H1 (cell line): Measurements from ENCODE around the gene LOXHD1. TPM values are rescaled to one million over a fixed set of nuclear protein-coding genes. Genes with fewer than 3 reads are reported as not detected.

ENCODE experiments used
- CTCF ChIA-PET: fragments of 300-600 bp; sonication (Branson Sonifier 250); formaldehyde crosslinking; loops from one replicate; lab custom pipeline; 2021; ENCODE audit not compliant: partially characterized antibody; lab: Charles Lee
- POLR2A ChIA-PET: fragments of 300-600 bp; sonication (Branson Sonifier 250); formaldehyde crosslinking; loops from one replicate; lab custom pipeline; 2021; ENCODE audit warnings: inconsistent platforms; ENCODE audit not compliant: partially characterized antibody; lab: Charles Lee
- DNase-seq, 2 experiments: peaks; one replicate each; pipeline versions ENCODE4 v3.0.0 to v3.0.0-alpha.2; 2010 to 2022; ENCODE audit warnings: low spot score in 2 of 2, low read depth in 1 of 2, mixed read lengths in 1 of 2
- FAIRE-seq: peaks from 2 replicates; lab custom pipeline; 2011; peaks lifted over from hg19 to GRCh38; lab: Jason Lieb, UNC
- H2AFZ ChIP-seq: 2 replicates; pipeline ENCODE4 v1.8.1; 2012; ENCODE audit warnings: low read length, inconsistent platforms
- H2AK5ac ChIP-seq: 2 replicates; pipeline ENCODE4 v1.6.1; 2013; ENCODE audit warnings: low read depth, low read length
- H2BK120ac ChIP-seq: replicated peaks from 2 replicates; pipeline ENCODE3; 2013; ENCODE audit warnings: low read depth, low read length, inconsistent platforms
- H2BK12ac ChIP-seq: 2 replicates; pipeline ENCODE4 v1.6.1; 2013; ENCODE audit warnings: low read depth, low read length
- H2BK15ac ChIP-seq: 2 replicates; pipeline ENCODE4 v1.6.1; 2013; ENCODE audit warnings: low read length
- H2BK20ac ChIP-seq: 2 replicates; pipeline ENCODE4 v1.6.1; 2013; ENCODE audit warnings: low read length
- H2BK5ac ChIP-seq: 2 replicates; pipeline ENCODE4 v1.6.1; 2013; ENCODE audit warnings: low read depth, low read length
- H3K14ac ChIP-seq: 2 replicates; pipeline ENCODE4 v1.6.1; 2013; ENCODE audit warnings: inconsistent platforms; ENCODE audit not compliant: insufficient read length
- H3K18ac ChIP-seq: 2 replicates; pipeline ENCODE4 v1.6.1; 2013; ENCODE audit warnings: low read length; ENCODE audit errors: extremely low read depth
- H3K23ac ChIP-seq: 2 replicates; pipeline ENCODE4 v1.6.1; 2013; ENCODE audit warnings: inconsistent platforms; ENCODE audit not compliant: insufficient read length
- H3K23me2 ChIP-seq: 2 replicates; pipeline ENCODE4 v1.6.1; 2013; ENCODE audit warnings: low read depth, low read length
- H3K27ac ChIP-seq: 2 replicates; pipeline ENCODE4 v1.6.1; 2011; ENCODE audit warnings: low read depth, low read length, inconsistent platforms
- H3K27me3 ChIP-seq, 4 experiments: replicated peaks in 1 of 4; 1 replicate in 1 of 4; 2 replicates in 3 of 4; pipeline versions ENCODE4 v1.6.1 to v1.8.1; 2011 to 2013; ENCODE audit warnings: low read length in 3 of 4, mild to moderate bottlenecking in 3 of 4, inconsistent platforms in 2 of 4, mixed read lengths in 2 of 4, moderate library complexity in 1 of 4; ENCODE audit not compliant: control insufficient read depth in 3 of 4, insufficient read depth in 3 of 4; ENCODE audit errors: extremely low read depth in 1 of 4
- H3K36me3 ChIP-seq, 4 experiments: 2 replicates each; pipeline versions ENCODE4 v1.6.1 to v1.8.1; 2011 to 2013; ENCODE audit warnings: mild to moderate bottlenecking in 4 of 4, low read length in 3 of 4, moderate library complexity in 2 of 4, control low read depth in 1 of 4, inconsistent platforms in 1 of 4; ENCODE audit not compliant: insufficient read depth in 4 of 4, control insufficient read depth in 2 of 4
- H3K4ac ChIP-seq: replicated peaks from 2 replicates; pipeline ENCODE3; 2013; ENCODE audit warnings: low read length, low read depth, mixed read lengths, inconsistent platforms; ENCODE audit not compliant: insufficient read length
- H3K4me1 ChIP-seq, 4 experiments: replicated peaks in 1 of 4; 1 replicate in 1 of 4; 2 replicates in 3 of 4; pipeline versions ENCODE4 v1.6.1 to v1.8.1; 2011 to 2013; ENCODE audit warnings: low read length in 3 of 4, inconsistent platforms in 2 of 4, mixed read lengths in 1 of 4; ENCODE audit not compliant: insufficient read depth in 4 of 4, control insufficient read depth in 3 of 4
- H3K4me2 ChIP-seq, 2 experiments: 2 replicates each; pipeline versions ENCODE4 v1.6.1 to v1.8.1; 2011 to 2013; ENCODE audit warnings: low read depth in 2 of 2, low read length in 2 of 2, control low read depth in 1 of 2, inconsistent platforms in 1 of 2, mild to moderate bottlenecking in 1 of 2; ENCODE audit not compliant: insufficient read depth in 1 of 2
- H3K4me3 ChIP-seq, 4 experiments: fragments of 200-600, 300-600 bp in 1 of 4; sonication (generic), shearing (Covaris generic), sonication (Bioruptor Twin) in 1 of 4; 2 replicates each; pipeline versions ENCODE4 v1.5.1 to v1.8.1; 2011 to 2016; ENCODE audit warnings: low read length in 4 of 4, low read depth in 3 of 4, control low read depth in 2 of 4, inconsistent platforms in 2 of 4, mild to moderate bottlenecking in 2 of 4, mixed read lengths in 1 of 4, moderate library complexity in 1 of 4; ENCODE audit not compliant: insufficient read depth in 2 of 4; ENCODE audit errors: extremely low read depth in 1 of 4
- H3K56ac ChIP-seq: replicated peaks from 2 replicates; pipeline ENCODE3; 2013; ENCODE audit warnings: low read depth, mild to moderate bottlenecking, mixed read lengths, low read length, inconsistent platforms; ENCODE audit not compliant: insufficient read length
- H3K79me1 ChIP-seq: 2 replicates; pipeline ENCODE4 v1.6.1; 2013; ENCODE audit warnings: low read depth, low read length, control low read depth
- H3K79me2 ChIP-seq, 2 experiments: 2 replicates each; pipeline versions ENCODE4 v1.6.1 to v1.8.1; 2012 to 2013; ENCODE audit warnings: low read length in 2 of 2, mild to moderate bottlenecking in 2 of 2, inconsistent platforms in 1 of 2; ENCODE audit not compliant: insufficient read depth in 2 of 2, control insufficient read depth in 1 of 2
- H3K9ac ChIP-seq, 4 experiments: replicated peaks in 1 of 4; 1 replicate in 1 of 4; 2 replicates in 3 of 4; pipeline versions ENCODE4 v1.6.1 to v1.8.1; 2011 to 2013; ENCODE audit warnings: low read depth in 3 of 4, low read length in 3 of 4, control low read depth in 2 of 4, mild to moderate bottlenecking in 2 of 4, moderate library complexity in 2 of 4, inconsistent platforms in 1 of 4; ENCODE audit errors: extremely low read depth in 1 of 4
- H3K9me3 ChIP-seq, 2 experiments: 2 replicates each; pipeline versions ENCODE4 v1.6.1 to v1.8.1; 2012 to 2013; ENCODE audit warnings: mild to moderate bottlenecking in 2 of 2, moderate library complexity in 2 of 2, control low read depth in 1 of 2, inconsistent platforms in 1 of 2, low read depth in 1 of 2, low read length in 1 of 2, mixed read lengths in 1 of 2; ENCODE audit not compliant: insufficient read depth in 2 of 2
- H4K20me1 ChIP-seq, 2 experiments: replicated peaks in 1 of 2; 2 replicates each; pipeline versions ENCODE3 to v1.8.1; 2011 to 2013; ENCODE audit warnings: inconsistent platforms in 2 of 2, low read length in 2 of 2, mild to moderate bottlenecking in 1 of 2; ENCODE audit not compliant: insufficient read depth in 2 of 2, control insufficient read depth in 1 of 2
- H4K5ac ChIP-seq: 2 replicates; pipeline ENCODE4 v1.6.1; 2013; ENCODE audit warnings: low read length, low read depth, mixed read lengths, inconsistent platforms; ENCODE audit not compliant: insufficient read length
- H4K8ac ChIP-seq: 2 replicates; pipeline ENCODE4 v1.8.0; 2013; ENCODE audit warnings: mild to moderate bottlenecking, moderate library complexity, low read length, inconsistent platforms; ENCODE audit not compliant: insufficient read depth; ENCODE audit errors: extremely low read depth
- H4K91ac ChIP-seq: replicated peaks from 2 replicates; pipeline ENCODE3; 2013; ENCODE audit warnings: low read length, mixed read lengths, inconsistent platforms; ENCODE audit not compliant: insufficient read length
- CEBPB ChIP-seq: IDR thresholded peaks from 2 replicates; pipeline ENCODE4 v1.6.1; 2012; ENCODE audit warnings: low read depth, low read length
- EP300 ChIP-seq, 2 experiments: IDR thresholded peaks; 1 replicate in 1 of 2; 2 replicates in 1 of 2; pipeline ENCODE4 v1.6.1; 2011 to 2012; ENCODE audit warnings: low read depth in 2 of 2, low read length in 2 of 2, mild to moderate bottlenecking in 2 of 2, borderline replicate concordance in 1 of 2, inconsistent platforms in 1 of 2, moderate library complexity in 1 of 2
- FOSL1 ChIP-seq: IDR thresholded peaks from 2 replicates; pipeline ENCODE4 v1.6.1; 2011; ENCODE audit warnings: mild to moderate bottlenecking, low read depth, low read length, moderate library complexity; ENCODE audit not compliant: insufficient read depth
- GABPA ChIP-seq: IDR thresholded peaks from 2 replicates; pipeline ENCODE4 v1.6.1; 2011; ENCODE audit warnings: mild to moderate bottlenecking, low read length, moderate library complexity, borderline replicate concordance; ENCODE audit not compliant: insufficient read depth
- HDAC2 ChIP-seq, 2 experiments: fragments of 300-600 bp in 1 of 2; sonication (generic) in 1 of 2; IDR thresholded peaks; 2 replicates each; pipeline ENCODE4 v1.6.1; 2011 to 2012; ENCODE audit warnings: low read depth in 2 of 2, low read length in 2 of 2, mild to moderate bottlenecking in 2 of 2, moderate library complexity in 2 of 2, borderline replicate concordance in 1 of 2, inconsistent platforms in 1 of 2
- POLR2AphosphoS5 ChIP-seq: IDR thresholded peaks from 2 replicates; pipeline ENCODE4 v1.6.1; 2011; ENCODE audit warnings: low read depth, low read length
- POU5F1 ChIP-seq: IDR thresholded peaks from 2 replicates; pipeline ENCODE4 v1.6.1; 2011; ENCODE audit warnings: low read depth, mild to moderate bottlenecking, low read length, moderate library complexity
- RAD21 ChIP-seq, 2 experiments: IDR thresholded peaks in 1 of 2; conservative IDR thresholded peaks in 1 of 2; 2 replicates each; pipeline ENCODE4 v1.6.1; 2011; ENCODE audit warnings: low read depth in 2 of 2, low read length in 2 of 2, improper control_type of control experiment in 1 of 2, inconsistent platforms in 1 of 2, mild to moderate bottlenecking in 1 of 2, moderate library complexity in 1 of 2
- TAF1 ChIP-seq: IDR thresholded peaks from 2 replicates; pipeline ENCODE4 v1.6.1; 2011; ENCODE audit warnings: mild to moderate bottlenecking, low read depth, low read length
- TAF7 ChIP-seq: optimal IDR thresholded peaks from 2 replicates; pipeline ENCODE3; 2011; ENCODE audit warnings: low read depth, mild to moderate bottlenecking, inconsistent platforms, low read length, moderate library complexity, borderline replicate concordance
- TBP ChIP-seq: IDR thresholded peaks from 2 replicates; pipeline ENCODE4 v1.6.1; 2011; ENCODE audit warnings: low read depth, low read length, improper control_type of control experiment
- WGBS, 2 experiments: shearing (Covaris generic) in 1 of 2; methylation state at CpG; one replicate each; pipeline versions ENCODE4 v1.1.6 to v1.1.7; 2013 to 2015; ENCODE audit warnings: low lambda C conversion rate in 2 of 2, mixed read lengths in 2 of 2, inconsistent platforms in 1 of 2, low coverage in 1 of 2, missing lambda C conversion rate in 1 of 2; ENCODE audit not compliant: insufficient replicate concordance in 2 of 2, insufficient coverage in 1 of 2, insufficient read length in 1 of 2; ENCODE audit errors: extremely low coverage in 1 of 2, missing lambda C conversion rate in 1 of 2; 5-methylcytosine and 5-hydroxymethylcytosine counted together
- polyA plus RNA-seq, 7 experiments: library from polyadenylated mRNA; depleted of rRNA in 3 of 7; stranded (reverse) in 5 of 7; unstranded in 2 of 7; fragments of >200 nt in 5 of 7; fragments of 200-250 nt in 2 of 7; gene quantifications; 1 replicate in 5 of 7; 2 replicates in 1 of 7; 4 replicates in 1 of 7; pipeline versions ENCODE4 v1.2.1 to v1.2.3, GENCODE V29; 2011 to 2013; ENCODE audit warnings: missing spikeins in 2 of 7, mixed read lengths in 2 of 7
- total RNA-seq: library from RNA; stranded (reverse); fragmentation: NEBNext Ultra II Directional; extraction: Animal tissue kit (Norgen Biotek cat#: 25700); gene quantifications from 2 replicates; pipeline ENCODE4 v1.2.1, GENCODE V29; 2021
- TF ChIP-seq, protein P1 (sequence below): IDR thresholded peaks from 2 replicates; pipeline ENCODE4 v1.6.1; 2012; ENCODE audit warnings: low read length, inconsistent platforms

Gene LOXHD1
- total and polyA plus RNA-seq, 2 of the 8 experiments (the other 6 are each of a cell fraction or from before 2014, with no cell fraction given): 0.02 TPM; not detected in 1

DNA sequence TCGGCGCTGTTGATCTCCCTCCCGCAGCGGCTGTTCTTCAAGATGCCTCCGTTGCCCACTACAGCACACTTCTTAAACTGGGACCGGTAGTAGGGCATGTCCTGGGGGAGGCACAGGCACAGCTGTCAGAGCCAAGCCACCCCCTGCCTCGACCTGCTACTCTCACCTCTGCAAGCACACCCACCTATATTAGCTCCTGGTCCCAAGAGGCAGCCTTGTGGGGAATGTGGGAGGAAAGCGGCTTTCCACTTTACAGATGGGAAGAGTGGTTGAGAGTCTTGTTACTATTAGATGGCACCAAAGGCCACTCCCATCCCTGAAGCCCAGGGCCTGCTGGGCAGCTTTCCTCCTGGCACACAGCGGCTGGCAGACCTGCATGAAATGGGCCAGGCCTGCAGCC, 29.2 kb upstream of the LOXHD1 start:
- Histone ChIP-seq H2BK5ac (no peak overlapping the region), H2AK5ac (no peak overlapping the region), H3K9ac (no peak overlapping the region), H3K36me3 (no peaks in the 10 kb centered on the region), H3K79me1 (no peaks in the 10 kb centered on the region), H3K23ac (no peak overlapping the region), H4K5ac (no peak overlapping the region), H3K4me2 (no peak overlapping the region), H3K4me3 (no peak overlapping the region), H4K8ac (no peak overlapping the region), H4K20me1 (peaks cover 0 to 3% of the 10 kb centered on the region in 2 experiments), H3K27me3 (no peaks in the 10 kb centered on the region), H3K79me2 (no peaks in the 10 kb centered on the region), H4K91ac (no peak overlapping the region), H2BK20ac (no peak overlapping the region), H3K23me2 (no peaks in the 10 kb centered on the region), H2AFZ (no peak overlapping the region), H2BK120ac (no peak overlapping the region), H2BK15ac (no peak overlapping the region), H2BK12ac (no peak overlapping the region), H3K14ac (no peak overlapping the region), H3K9me3 (no peaks in the 10 kb centered on the region), H3K18ac (no peak overlapping the region), H3K4ac (no peak overlapping the region), H3K4me1 (no peaks in the 10 kb centered on the region), H3K56ac (no peak overlapping the region), H3K27ac (no peak overlapping the region)
- ChIA-PET CTCF (interaction anchor here (0.6 kb wide), 1 partner anchor 97 kb away, joined by 3 read pairs; no protein-coding TSS in a partner anchor), POLR2A (no interaction called here)
- 91% methylated on average over 9 of the region's 9 CpGs; no CpG with 5 or more reads in 1 of the 2 experiments for WGBS, 2 experiments
- DNase-seq: no peak
- no peak for FAIRE-seq
- TF ChIP-seq TAF1: no peak
- no peak for TF ChIP-seq RAD21 (IDR thresholded peaks at IDR 0.05 in 1 of 2, conservative IDR thresholded peaks at IDR 0.05 in 1 of 2; ENCODE audit: low read depth in 2 of 2, low read length in 2 of 2)
- no peak for TF ChIP-seq POU5F1
- TF ChIP-seq CEBPB: no peak
- TF ChIP-seq HDAC2 (IDR thresholded peaks at IDR 0.05; ENCODE audit: borderline replicate concordance in 1 of 2, low read depth in 2 of 2, low read length in 2 of 2): no peak
- TF ChIP-seq GABPA: no peak
- TF ChIP-seq FOSL1: no peak
- TF ChIP-seq TAF7: no peak
- TF ChIP-seq, protein P1, sequence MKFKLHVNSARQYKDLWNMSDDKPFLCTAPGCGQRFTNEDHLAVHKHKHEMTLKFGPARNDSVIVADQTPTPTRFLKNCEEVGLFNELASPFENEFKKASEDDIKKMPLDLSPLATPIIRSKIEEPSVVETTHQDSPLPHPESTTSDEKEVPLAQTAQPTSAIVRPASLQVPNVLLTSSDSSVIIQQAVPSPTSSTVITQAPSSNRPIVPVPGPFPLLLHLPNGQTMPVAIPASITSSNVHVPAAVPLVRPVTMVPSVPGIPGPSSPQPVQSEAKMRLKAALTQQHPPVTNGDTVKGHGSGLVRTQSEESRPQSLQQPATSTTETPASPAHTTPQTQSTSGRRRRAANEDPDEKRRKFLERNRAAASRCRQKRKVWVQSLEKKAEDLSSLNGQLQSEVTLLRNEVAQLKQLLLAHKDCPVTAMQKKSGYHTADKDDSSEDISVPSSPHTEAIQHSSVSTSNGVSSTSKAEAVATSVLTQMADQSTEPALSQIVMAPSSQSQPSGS: no peak
- no peak for TF ChIP-seq TBP
- no peak for TF ChIP-seq POLR2AphosphoS5
- no peak for TF ChIP-seq EP300 (IDR thresholded peaks at IDR 0.05; ENCODE audit: borderline replicate concordance in 1 of 2, low read depth in 2 of 2, low read length in 2 of 2)
